ENCODE results near the gene GREB1L.

GREB1L gene

DNA sequence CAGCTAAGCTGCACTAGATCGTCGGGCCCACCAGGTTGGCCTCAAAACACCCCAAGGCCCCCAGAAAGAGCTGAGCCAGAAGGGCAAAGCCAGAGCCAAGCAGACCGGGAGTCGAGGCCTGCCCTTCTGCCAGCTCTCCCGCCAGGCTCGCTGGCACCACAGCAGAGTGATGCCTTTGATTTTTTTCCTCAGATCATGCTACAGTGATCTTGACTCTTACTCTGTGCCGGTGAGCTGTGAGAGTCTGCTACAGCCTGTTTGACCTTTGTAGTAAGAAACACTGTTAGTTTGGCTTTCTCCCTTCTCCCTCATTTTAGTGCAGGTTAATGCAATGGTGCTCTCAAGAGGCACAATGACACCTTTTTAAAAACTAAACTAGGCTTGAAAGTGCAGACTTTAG lies 260.6 kb downstream of the GREB1L start:
- Histone ChIP-seq H3K4me3 (ENCODE audit: low read depth, low read length) (no peak overlapping the region), H2AFZ (ENCODE audit: low read length, unreplicated experiment) (no peak overlapping the region), H3K36me3 (ENCODE audit: insufficient read depth, low read length) (no peaks in the 10 kb centered on the region), H3K27ac (ENCODE audit: low read depth, low read length) (no peak overlapping the region), H3K4me1 (ENCODE audit: control insufficient read depth, insufficient read depth, low read length, unreplicated experiment) (no peaks in the 10 kb centered on the region), H3K79me2 (ENCODE audit: control insufficient read depth, insufficient read depth, low read length, unreplicated experiment) (no peaks in the 10 kb centered on the region), H3K27me3 (ENCODE audit: insufficient read depth, low read length) (no peaks in the 10 kb centered on the region)

DNA sequence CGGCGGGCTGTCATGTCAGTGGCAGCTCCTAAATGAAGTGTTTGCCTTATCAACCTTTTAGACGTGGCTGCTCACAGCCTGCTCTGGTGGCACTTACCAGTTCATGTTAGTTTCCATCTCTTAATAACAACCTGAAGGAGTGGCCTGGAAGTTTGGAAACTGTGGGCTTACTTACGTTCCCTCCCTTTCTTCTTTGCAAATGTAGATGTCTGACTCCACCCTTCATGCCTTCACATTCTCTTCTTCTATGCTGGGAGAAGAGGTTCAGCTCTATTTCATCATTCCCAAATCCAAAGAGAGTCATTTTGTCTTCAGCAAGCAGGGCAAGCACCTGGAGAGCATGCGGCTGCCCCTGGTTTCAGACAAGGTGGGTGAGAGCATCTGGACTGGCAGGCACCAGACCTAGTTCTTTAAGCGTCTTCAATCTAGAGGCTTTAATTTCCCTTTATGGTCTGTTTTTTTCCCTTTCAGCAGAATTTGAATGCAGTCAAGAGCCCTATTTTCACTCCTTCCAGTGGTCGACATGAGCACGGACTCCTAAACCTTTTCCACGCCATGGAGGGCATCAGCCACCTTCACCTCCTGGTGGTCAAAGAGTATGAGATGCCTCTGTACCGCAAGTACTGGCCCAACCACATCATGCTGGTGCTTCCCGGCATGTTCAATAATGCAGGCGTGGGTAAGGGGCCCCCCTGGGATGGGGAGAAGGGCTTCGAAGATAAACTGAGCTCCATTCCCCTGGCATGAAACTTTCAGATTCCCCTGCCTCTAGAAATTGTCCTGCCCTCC lies 266.1 kb downstream of the GREB1L start:
- H3K4me1 ChIP-seq (ENCODE audit: control insufficient read depth, insufficient read depth, low read length, unreplicated experiment), result no peaks in the 10 kb centered on the region
- H3K4me3 ChIP-seq (ENCODE audit: low read depth, low read length), result no peak overlapping the region
- H3K36me3 ChIP-seq (ENCODE audit: insufficient read depth, low read length), result no peaks in the 10 kb centered on the region
- no peak overlapping the region for H3K27ac ChIP-seq (ENCODE audit: low read depth, low read length)
- H3K79me2 ChIP-seq (ENCODE audit: control insufficient read depth, insufficient read depth, low read length, unreplicated experiment), result no peaks in the 10 kb centered on the region
- no peaks in the 10 kb centered on the region for H3K27me3 ChIP-seq (ENCODE audit: insufficient read depth, low read length)
- H2AFZ ChIP-seq (ENCODE audit: low read length, unreplicated experiment), result no peak overlapping the region

DNA sequence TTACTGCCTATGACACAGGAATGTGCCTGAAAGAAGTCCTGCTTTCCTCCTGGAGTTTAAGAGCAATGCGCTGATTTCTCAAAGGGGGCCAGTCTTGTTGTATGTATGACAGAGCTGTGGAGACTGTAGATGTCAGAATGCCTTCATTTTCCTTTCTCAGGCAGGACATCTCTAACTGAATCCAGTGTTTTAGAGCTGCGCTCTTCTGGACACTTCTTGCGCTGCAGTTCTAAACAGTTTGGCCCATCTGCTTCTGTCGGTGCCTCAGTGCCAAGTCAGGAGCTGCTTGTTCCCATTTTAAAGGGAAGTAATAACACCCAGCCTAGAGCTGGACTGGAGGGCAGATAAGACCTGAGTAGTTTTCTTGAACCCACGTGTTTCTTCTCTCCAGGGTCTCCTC lies 267.0 kb downstream of the GREB1L start:
- peaks cover 3% of the 10 kb centered on the region; the same call in 1 of the 2 replicates for H3K36me3 ChIP-seq (ENCODE audit: insufficient read depth, low read length)
- no peaks in the 10 kb centered on the region for H3K4me1 ChIP-seq (ENCODE audit: control insufficient read depth, insufficient read depth, low read length, unreplicated experiment)
- H3K27me3 ChIP-seq (ENCODE audit: insufficient read depth, low read length), result no peaks in the 10 kb centered on the region
- no peak overlapping the region for H3K27ac ChIP-seq (ENCODE audit: low read depth, low read length)
- H3K4me3 ChIP-seq (ENCODE audit: low read depth, low read length), result no peak overlapping the region
- no peak overlapping the region for H2AFZ ChIP-seq (ENCODE audit: low read length, unreplicated experiment)
- H3K79me2 ChIP-seq (ENCODE audit: control insufficient read depth, insufficient read depth, low read length, unreplicated experiment), result no peaks in the 10 kb centered on the region

DNA sequence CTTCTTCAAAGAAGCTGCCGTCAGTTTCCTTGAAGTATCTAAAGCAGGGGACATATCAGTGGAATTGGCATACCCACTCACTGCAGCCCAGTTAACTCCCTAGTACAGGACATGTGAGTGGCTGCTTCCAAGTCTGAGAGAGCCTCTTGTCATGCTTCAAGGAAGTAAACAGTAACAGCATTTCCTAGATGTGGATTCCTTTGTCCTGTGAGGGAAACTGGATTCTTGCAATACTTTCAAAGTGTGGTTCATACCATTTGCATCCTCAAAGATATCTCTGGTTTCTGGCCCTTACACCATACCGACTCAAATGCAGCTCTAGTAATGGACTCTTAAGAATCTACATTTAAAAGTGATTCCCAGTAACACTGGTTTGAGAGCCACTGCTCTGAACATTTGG lies 271.3 kb downstream of the GREB1L start:
- no peaks in the 10 kb centered on the region for H3K27me3 ChIP-seq (ENCODE audit: insufficient read depth, low read length)
- peaks cover 4% of the 10 kb centered on the region; the same call in 1 of the 2 replicates for H3K36me3 ChIP-seq (ENCODE audit: insufficient read depth, low read length)
- H3K79me2 ChIP-seq (ENCODE audit: control insufficient read depth, insufficient read depth, low read length, unreplicated experiment), result no peaks in the 10 kb centered on the region
- H2AFZ ChIP-seq (ENCODE audit: low read length, unreplicated experiment), result no peak overlapping the region
- no peak overlapping the region for H3K27ac ChIP-seq (ENCODE audit: low read depth, low read length)
- H3K4me1 ChIP-seq (ENCODE audit: control insufficient read depth, insufficient read depth, low read length, unreplicated experiment), result no peaks in the 10 kb centered on the region
- no peak overlapping the region for H3K4me3 ChIP-seq (ENCODE audit: low read depth, low read length)

DNA sequence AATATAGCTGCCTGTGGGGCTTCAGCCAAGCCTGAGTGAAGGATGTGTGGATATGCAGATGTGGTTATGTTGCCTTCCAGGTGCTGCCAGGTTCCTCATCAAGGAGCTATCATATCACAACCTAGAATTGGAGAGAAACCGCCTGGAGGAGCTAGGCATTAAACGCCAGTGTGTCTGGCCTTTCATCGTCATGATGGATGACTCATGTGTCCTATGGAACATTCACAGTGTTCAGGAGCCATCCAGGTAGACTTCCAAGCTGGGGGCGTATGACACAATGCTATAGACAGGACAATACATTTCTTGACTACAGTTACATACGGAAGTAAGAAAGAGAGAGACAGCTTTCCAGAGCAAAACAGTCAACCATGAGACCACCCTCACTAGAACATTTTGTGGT lies 271.7 kb downstream of the GREB1L start:
- peaks cover 4% of the 10 kb centered on the region; the same call in 1 of the 2 replicates for H3K36me3 ChIP-seq (ENCODE audit: insufficient read depth, low read length)
- no peaks in the 10 kb centered on the region for H3K79me2 ChIP-seq (ENCODE audit: control insufficient read depth, insufficient read depth, low read length, unreplicated experiment)
- H2AFZ ChIP-seq (ENCODE audit: low read length, unreplicated experiment), result no peak overlapping the region
- no peak overlapping the region for H3K27ac ChIP-seq (ENCODE audit: low read depth, low read length)
- H3K27me3 ChIP-seq (ENCODE audit: insufficient read depth, low read length), result no peaks in the 10 kb centered on the region
- no peak overlapping the region for H3K4me3 ChIP-seq (ENCODE audit: low read depth, low read length)
- H3K4me1 ChIP-seq (ENCODE audit: control insufficient read depth, insufficient read depth, low read length, unreplicated experiment), result no peaks in the 10 kb centered on the region

DNA sequence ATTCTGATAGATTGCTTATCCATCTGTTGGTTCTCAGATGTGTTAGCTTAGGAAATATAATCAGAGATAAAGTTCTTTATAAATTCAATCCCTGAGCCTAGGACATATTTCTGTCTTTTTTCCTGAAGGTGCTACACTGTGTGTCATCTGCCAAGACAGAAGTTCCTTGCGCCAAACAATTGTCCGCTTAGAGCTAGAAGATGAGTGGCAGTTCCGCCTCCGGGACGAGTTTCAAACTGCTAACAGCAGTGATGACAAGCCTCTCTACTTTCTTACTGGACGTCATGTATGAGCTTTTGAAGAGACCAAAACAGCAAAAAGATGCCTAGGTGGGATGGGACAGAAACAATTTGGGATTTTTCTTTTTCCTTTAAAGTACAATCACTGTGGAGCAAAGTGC lies 280.5 kb downstream of the GREB1L start:
- Histone ChIP-seq H3K27ac (ENCODE audit: low read depth, low read length) (no peak overlapping the region), H3K79me2 (ENCODE audit: control insufficient read depth, insufficient read depth, low read length, unreplicated experiment) (no peaks in the 10 kb centered on the region), H3K27me3 (ENCODE audit: insufficient read depth, low read length) (no peaks in the 10 kb centered on the region), H3K36me3 (ENCODE audit: insufficient read depth, low read length) (peaks cover 17% of the 10 kb centered on the region; the same call in 1 of the 2 replicates), H3K4me1 (ENCODE audit: control insufficient read depth, insufficient read depth, low read length, unreplicated experiment) (no peaks in the 10 kb centered on the region), H3K4me3 (ENCODE audit: low read depth, low read length) (no peak overlapping the region), H2AFZ (ENCODE audit: low read length, unreplicated experiment) (no peak overlapping the region)

DNA sequence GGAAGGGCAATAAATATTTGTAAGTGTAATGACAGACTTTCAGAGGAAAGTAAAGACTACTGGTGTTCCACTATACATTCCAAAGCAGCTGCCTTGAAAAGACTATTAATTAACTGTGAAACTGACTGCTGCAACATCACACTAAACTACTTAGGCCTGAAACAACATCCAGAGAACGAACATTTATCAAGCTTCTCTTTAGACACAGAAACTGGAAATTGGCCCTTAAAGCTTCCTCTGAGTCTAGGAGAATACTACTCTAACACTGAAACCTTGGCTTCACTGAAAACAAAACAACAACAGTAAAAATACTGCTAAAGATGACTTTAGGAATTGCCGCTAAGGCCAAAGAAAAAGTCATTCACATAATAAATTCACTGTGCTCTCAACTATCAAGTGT lies 283.9 kb downstream of the GREB1L start:
- H3K36me3 ChIP-seq (ENCODE audit: insufficient read depth, low read length), result peaks cover 25% of the 10 kb centered on the region
- no peaks in the 10 kb centered on the region for H3K79me2 ChIP-seq (ENCODE audit: control insufficient read depth, insufficient read depth, low read length, unreplicated experiment)
- H3K27me3 ChIP-seq (ENCODE audit: insufficient read depth, low read length), result no peaks in the 10 kb centered on the region
- H2AFZ ChIP-seq (ENCODE audit: low read length, unreplicated experiment), result no peak overlapping the region
- H3K27ac ChIP-seq (ENCODE audit: low read depth, low read length), result no peak overlapping the region
- H3K4me1 ChIP-seq (ENCODE audit: control insufficient read depth, insufficient read depth, low read length, unreplicated experiment), result no peaks in the 10 kb centered on the region
- no peak overlapping the region for H3K4me3 ChIP-seq (ENCODE audit: low read depth, low read length)

DNA sequence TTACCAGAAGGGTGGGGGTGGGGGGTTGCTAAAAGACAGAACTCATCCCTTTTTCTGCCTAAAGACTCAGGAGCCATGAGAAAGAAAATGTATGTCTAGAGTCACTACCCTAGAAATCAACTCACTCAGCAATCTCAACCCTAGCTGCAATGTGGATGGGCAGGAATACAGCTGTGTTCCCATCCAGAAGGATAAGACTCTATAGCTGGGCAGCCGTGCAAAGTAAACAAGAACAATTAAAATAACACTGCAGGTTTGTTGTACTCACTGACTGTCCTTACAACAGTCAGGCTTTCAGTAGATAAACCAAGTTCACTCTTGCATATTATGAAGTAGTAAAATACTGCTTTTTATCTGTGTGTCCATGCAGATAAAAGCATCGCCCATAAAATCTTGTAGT lies 284.4 kb downstream of the GREB1L start:
- Histone ChIP-seq H3K27me3 (ENCODE audit: insufficient read depth, low read length) (no peaks in the 10 kb centered on the region), H3K27ac (ENCODE audit: low read depth, low read length) (no peak overlapping the region), H2AFZ (ENCODE audit: low read length, unreplicated experiment) (no peak overlapping the region), H3K79me2 (ENCODE audit: control insufficient read depth, insufficient read depth, low read length, unreplicated experiment) (no peaks in the 10 kb centered on the region), H3K4me1 (ENCODE audit: control insufficient read depth, insufficient read depth, low read length, unreplicated experiment) (no peaks in the 10 kb centered on the region), H3K36me3 (ENCODE audit: insufficient read depth, low read length) (peaks cover 25% of the 10 kb centered on the region), H3K4me3 (ENCODE audit: low read depth, low read length) (no peak overlapping the region)

DNA sequence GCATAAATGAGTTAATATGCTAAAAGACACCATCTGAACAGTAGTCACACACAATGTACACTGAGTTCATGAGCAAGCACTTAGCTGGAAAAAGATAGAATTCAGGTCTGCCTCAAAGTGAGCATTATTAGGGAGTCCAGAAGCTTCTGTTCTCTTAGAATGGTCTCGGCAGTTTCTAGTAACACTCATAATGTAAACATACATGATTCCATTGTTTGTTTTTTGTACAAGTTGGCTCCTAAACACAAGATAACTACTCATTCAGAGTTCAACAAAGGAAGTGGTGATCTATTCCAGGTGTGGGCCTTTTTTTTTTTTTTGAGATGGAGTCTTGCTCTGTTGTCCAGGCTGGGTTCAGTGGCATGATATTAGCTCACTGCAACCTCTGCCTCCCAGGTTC lies 292.3 kb downstream of the GREB1L start:
- no peak overlapping the region for H3K4me3 ChIP-seq (ENCODE audit: low read depth, low read length)
- no peak overlapping the region for H3K27ac ChIP-seq (ENCODE audit: low read depth, low read length)
- no peaks in the 10 kb centered on the region for H3K27me3 ChIP-seq (ENCODE audit: insufficient read depth, low read length)
- H3K4me1 ChIP-seq (ENCODE audit: control insufficient read depth, insufficient read depth, low read length, unreplicated experiment), result no peaks in the 10 kb centered on the region
- peaks cover 13% of the 10 kb centered on the region for H3K36me3 ChIP-seq (ENCODE audit: insufficient read depth, low read length)
- H2AFZ ChIP-seq (ENCODE audit: low read length, unreplicated experiment), result no peak overlapping the region
- no peaks in the 10 kb centered on the region for H3K79me2 ChIP-seq (ENCODE audit: control insufficient read depth, insufficient read depth, low read length, unreplicated experiment)

DNA sequence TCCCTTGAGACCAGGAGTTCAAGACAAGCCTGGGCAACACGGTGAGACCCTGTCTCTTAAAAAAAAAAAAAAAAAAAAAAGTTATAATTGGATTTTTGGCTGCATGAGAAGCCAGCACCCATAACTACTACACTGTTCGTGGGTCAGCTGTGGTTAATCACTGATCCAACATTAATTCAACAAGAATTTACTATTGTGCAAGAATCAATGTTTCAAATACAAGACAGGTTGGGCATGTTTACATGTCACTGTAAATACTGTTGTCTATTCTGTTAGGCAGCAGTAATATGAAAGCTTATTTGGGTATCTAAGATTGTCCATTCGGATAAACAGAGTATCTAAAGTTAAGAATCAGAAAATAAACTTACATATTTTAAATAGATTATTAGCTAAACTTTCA lies 296.2 kb downstream of the GREB1L start:
- no peak overlapping the region for H3K4me3 ChIP-seq (ENCODE audit: low read depth, low read length)
- H3K27me3 ChIP-seq (ENCODE audit: insufficient read depth, low read length), result no peaks in the 10 kb centered on the region
- H2AFZ ChIP-seq (ENCODE audit: low read length, unreplicated experiment), result no peak overlapping the region
- H3K36me3 ChIP-seq (ENCODE audit: insufficient read depth, low read length), result peaks cover 5% of the 10 kb centered on the region
- no peak overlapping the region for H3K27ac ChIP-seq (ENCODE audit: low read depth, low read length)
- no peaks in the 10 kb centered on the region for H3K79me2 ChIP-seq (ENCODE audit: control insufficient read depth, insufficient read depth, low read length, unreplicated experiment)
- H3K4me1 ChIP-seq (ENCODE audit: control insufficient read depth, insufficient read depth, low read length, unreplicated experiment), result no peaks in the 10 kb centered on the region

DNA sequence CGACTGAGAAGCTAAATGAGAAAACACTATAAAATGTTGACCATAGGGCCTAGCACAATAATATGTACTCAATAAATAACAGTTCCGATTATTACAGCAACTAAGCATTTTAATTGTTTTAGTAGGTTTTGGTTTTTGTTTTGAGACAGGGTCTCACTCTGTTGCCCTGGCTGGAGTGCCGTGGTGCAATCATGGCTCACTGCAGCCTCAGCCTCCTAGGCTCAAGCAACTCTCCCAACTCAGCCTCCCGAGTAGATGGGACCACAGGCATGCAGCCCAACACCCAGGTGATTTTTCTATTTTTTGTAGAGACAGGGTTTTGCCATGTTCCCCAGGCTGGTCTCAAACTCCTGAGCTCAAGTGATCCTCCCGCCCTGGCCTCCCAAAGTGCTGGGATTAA lies 304.4 kb downstream of the GREB1L start:
- no peaks in the 10 kb centered on the region for H3K27me3 ChIP-seq (ENCODE audit: insufficient read depth, low read length)
- no peak overlapping the region for H3K27ac ChIP-seq (ENCODE audit: low read depth, low read length)
- no peak overlapping the region for H3K4me3 ChIP-seq (ENCODE audit: low read depth, low read length)
- no peaks in the 10 kb centered on the region for H3K79me2 ChIP-seq (ENCODE audit: control insufficient read depth, insufficient read depth, low read length, unreplicated experiment)
- H2AFZ ChIP-seq (ENCODE audit: low read length, unreplicated experiment), result no peak overlapping the region
- H3K4me1 ChIP-seq (ENCODE audit: control insufficient read depth, insufficient read depth, low read length, unreplicated experiment), result no peaks in the 10 kb centered on the region
- peaks cover 6% of the 10 kb centered on the region; the same call in 1 of the 2 replicates for H3K36me3 ChIP-seq (ENCODE audit: insufficient read depth, low read length)

Measured in ACC112 (cell line).